GM18520 (cell line): ENCODE data around the gene SRRM3.
"Not testable (repeated sequence)": the region's sequence is repeated elsewhere in the genome, so short reads cannot be mapped to it uniquely, and the experiment has no call there.

Experiments used
- ATAC-seq: cut with Tn5 transposase; IDR thresholded peaks from one replicate; pipeline ENCODE4 v1.9.1; 2021; ENCODE audit not compliant: unreplicated experiment

SRRM3 gene

GRCh38 chr7:76285604-76286374 lies 84.1 kb downstream of the SRRM3 start:
- no peak for ATAC-seq

- no peak for ATAC-seq
These were observed 85.2 kb downstream of the SRRM3 start for GRCh38 chr7:76286842-76287403.

- ATAC-seq, result not testable (repeated sequence)
These were observed 89.2 kb downstream of the SRRM3 start for GRCh38 chr7:76290847-76291350.

GRCh38 chr7:76291351-76292212 lies 89.9 kb downstream of the SRRM3 start:
- no peak for ATAC-seq

GRCh38 chr7:76292213-76292573 lies 90.5 kb downstream of the SRRM3 start:
- no peak for ATAC-seq

- ATAC-seq, result not testable (repeated sequence)
These were observed 91.2 kb downstream of the SRRM3 start for GRCh38 chr7:76292911-76293310.

- ATAC-seq, result no peak
These were observed 91.8 kb downstream of the SRRM3 start for GRCh38 chr7:76293407-76293901.

GRCh38 chr7:76294344-76295024 lies 92.8 kb downstream of the SRRM3 start:
- no peak for ATAC-seq

GRCh38 chr7:76296743-76297740 lies 95.3 kb downstream of the SRRM3 start:
- ATAC-seq, result no peak

- no peak for ATAC-seq
These were observed 98.6 kb downstream of the SRRM3 start for GRCh38 chr7:76300166-76300731.

- ATAC-seq, result no peak
These were observed 99.3 kb downstream of the SRRM3 start for GRCh38 chr7:76301000-76301399.

GRCh38 chr7:76302347-76303201 lies 100.9 kb downstream of the SRRM3 start, which contains the start of gene HSPB1:
HSPB1 (plus strand) TSS chr7:76302673; CDS start chr7:76302713, 40 bp downstream.
- no peak for ATAC-seq

- ATAC-seq, result no peak
These were observed 101.8 kb downstream of the SRRM3 start for GRCh38 chr7:76303202-76304147.

GRCh38 chr7:76304888-76305375 lies 103.2 kb downstream of the SRRM3 start:
- ATAC-seq, result no peak

GRCh38 chr7:76308874-76309273 lies 107.2 kb downstream of the SRRM3 start:
- ATAC-seq, result not testable (repeated sequence)

GRCh38 chr7:76309341-76310101 lies 107.8 kb downstream of the SRRM3 start:
- ATAC-seq, result not testable (repeated sequence)
